ENCODE measurements around the gene PTPRF.

- TF ChIP-seq, protein P1, sequence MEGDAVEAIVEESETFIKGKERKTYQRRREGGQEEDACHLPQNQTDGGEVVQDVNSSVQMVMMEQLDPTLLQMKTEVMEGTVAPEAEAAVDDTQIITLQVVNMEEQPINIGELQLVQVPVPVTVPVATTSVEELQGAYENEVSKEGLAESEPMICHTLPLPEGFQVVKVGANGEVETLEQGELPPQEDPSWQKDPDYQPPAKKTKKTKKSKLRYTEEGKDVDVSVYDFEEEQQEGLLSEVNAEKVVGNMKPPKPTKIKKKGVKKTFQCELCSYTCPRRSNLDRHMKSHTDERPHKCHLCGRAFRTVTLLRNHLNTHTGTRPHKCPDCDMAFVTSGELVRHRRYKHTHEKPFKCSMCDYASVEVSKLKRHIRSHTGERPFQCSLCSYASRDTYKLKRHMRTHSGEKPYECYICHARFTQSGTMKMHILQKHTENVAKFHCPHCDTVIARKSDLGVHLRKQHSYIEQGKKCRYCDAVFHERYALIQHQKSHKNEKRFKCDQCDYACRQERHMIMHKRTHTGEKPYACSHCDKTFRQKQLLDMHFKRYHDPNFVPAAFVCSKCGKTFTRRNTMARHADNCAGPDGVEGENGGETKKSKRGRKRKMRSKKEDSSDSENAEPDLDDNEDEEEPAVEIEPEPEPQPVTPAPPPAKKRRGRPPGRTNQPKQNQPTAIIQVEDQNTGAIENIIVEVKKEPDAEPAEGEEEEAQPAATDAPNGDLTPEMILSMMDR (IDR thresholded peaks at IDR 0.05) = no peak
- TF ChIP-seq POLR2A (IDR thresholded peaks at IDR 0.05) = no peak
These were observed 66.3 kb downstream of the PTPRF start for GRCh38 chr1:43597028-43597427.

Measured in ovary (tissue), 3 donors.